ENCODE results near the gene PRDM16. TPM values are rescaled to one million over a fixed set of nuclear protein-coding genes. Genes with fewer than 3 reads are reported as not detected.

Gene PRDM16
- total RNA-seq, 1 experiment from 2014 or later, result 1.6 TPM

DNA sequence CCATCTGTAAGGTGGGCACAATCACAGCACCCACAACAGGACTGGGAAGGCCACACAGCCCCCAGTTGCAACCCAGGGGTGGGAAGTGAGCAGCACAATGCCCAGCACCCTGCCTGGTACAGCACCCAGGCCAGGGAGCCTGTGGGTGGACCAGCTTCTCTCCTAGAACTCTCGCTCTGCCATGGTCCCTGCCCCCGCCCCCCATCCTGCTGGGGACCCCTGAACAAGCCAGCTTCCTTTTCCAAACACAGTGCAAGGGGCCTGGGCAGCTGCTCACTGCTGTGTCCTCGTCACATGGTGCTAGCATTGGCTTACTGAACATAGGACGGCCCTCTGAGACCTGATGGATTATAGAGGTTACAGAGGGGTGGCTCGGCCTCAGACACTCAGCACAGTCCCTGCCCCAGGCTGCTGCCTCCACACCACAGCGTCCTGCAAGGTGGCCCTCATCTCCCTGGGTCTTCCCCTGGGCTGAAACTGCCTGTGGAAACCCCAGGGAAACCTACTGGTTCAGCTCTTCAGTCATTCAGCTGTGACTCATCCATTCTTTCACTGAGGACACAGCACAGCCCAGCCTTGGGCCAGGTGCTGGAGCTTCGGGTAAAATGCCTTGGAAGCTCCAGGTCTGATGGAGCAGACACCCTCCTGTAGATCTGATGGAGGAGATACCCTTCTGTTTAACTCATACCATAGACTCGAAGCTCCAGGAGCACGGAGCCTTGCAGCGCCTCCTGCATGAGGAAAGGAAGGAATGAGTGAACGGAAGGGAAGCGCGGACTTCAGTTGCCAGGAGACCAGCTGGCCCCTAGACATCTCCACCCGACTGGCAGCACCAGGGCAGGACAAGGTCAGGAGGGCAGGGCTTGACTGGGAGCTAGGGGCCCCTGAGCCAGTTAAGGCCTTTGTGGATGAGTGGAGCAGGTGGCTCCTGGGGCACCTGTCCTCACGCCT lies 8.1 kb upstream of the PRDM16 start:
- Mint-ChIP-seq H3K4me3 (no peak overlapping the region), H3K36me3 (no peaks in the 10 kb centered on the region), H3K27me3 (ENCODE audit: low read depth) (peaks cover 84% of the 10 kb centered on the region), H3K9me3 (0 out of 2 replicates have a peak, but pooled peaks cover 5% of the 10 kb centered on the region), H3K4me1 (peaks cover 7% of the 10 kb centered on the region; the same call in 1 of the 2 replicates), H3K27ac (no peak overlapping the region)
- DNase-seq (ENCODE audit: low spot score) (no peak), ATAC-seq (no peak)
- CTCF ChIA-PET, result interaction anchor here (1.1 to 2.8 kb wide), 7 partner anchors 12 to 364 kb away, joined by 3 to 12 read pairs (median 6); no protein-coding TSS in a partner anchor
- no peak for TF ChIP-seq GTF2I (CRISPR knock-in tag; conservative IDR thresholded peaks at IDR 0.05)
- TF ChIP-seq CREM (CRISPR knock-in tag; IDR thresholded peaks at IDR 0.05), result no peak
- TF ChIP-seq, protein P1, sequence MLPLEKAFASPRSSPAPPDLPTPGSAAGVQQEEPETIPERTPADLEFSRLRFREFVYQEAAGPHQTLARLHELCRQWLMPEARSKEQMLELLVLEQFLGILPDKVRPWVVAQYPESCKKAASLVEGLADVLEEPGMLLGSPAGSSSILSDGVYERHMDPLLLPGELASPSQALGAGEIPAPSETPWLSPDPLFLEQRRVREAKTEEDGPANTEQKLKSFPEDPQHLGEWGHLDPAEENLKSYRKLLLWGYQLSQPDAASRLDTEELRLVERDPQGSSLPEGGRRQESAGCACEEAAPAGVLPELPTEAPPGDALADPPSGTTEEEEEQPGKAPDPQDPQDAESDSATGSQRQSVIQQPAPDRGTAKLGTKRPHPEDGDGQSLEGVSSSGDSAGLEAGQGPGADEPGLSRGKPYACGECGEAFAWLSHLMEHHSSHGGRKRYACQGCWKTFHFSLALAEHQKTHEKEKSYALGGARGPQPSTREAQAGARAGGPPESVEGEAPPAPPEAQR (CRISPR knock-in tag; IDR thresholded peaks at IDR 0.05), result no peak
- TF ChIP-seq, protein P2, sequence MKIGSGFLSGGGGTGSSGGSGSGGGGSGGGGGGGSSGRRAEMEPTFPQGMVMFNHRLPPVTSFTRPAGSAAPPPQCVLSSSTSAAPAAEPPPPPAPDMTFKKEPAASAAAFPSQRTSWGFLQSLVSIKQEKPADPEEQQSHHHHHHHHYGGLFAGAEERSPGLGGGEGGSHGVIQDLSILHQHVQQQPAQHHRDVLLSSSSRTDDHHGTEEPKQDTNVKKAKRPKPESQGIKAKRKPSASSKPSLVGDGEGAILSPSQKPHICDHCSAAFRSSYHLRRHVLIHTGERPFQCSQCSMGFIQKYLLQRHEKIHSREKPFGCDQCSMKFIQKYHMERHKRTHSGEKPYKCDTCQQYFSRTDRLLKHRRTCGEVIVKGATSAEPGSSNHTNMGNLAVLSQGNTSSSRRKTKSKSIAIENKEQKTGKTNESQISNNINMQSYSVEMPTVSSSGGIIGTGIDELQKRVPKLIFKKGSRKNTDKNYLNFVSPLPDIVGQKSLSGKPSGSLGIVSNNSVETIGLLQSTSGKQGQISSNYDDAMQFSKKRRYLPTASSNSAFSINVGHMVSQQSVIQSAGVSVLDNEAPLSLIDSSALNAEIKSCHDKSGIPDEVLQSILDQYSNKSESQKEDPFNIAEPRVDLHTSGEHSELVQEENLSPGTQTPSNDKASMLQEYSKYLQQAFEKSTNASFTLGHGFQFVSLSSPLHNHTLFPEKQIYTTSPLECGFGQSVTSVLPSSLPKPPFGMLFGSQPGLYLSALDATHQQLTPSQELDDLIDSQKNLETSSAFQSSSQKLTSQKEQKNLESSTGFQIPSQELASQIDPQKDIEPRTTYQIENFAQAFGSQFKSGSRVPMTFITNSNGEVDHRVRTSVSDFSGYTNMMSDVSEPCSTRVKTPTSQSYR (CRISPR knock-in tag; IDR thresholded peaks at IDR 0.05), result no peak
- TF ChIP-seq, protein P3, sequence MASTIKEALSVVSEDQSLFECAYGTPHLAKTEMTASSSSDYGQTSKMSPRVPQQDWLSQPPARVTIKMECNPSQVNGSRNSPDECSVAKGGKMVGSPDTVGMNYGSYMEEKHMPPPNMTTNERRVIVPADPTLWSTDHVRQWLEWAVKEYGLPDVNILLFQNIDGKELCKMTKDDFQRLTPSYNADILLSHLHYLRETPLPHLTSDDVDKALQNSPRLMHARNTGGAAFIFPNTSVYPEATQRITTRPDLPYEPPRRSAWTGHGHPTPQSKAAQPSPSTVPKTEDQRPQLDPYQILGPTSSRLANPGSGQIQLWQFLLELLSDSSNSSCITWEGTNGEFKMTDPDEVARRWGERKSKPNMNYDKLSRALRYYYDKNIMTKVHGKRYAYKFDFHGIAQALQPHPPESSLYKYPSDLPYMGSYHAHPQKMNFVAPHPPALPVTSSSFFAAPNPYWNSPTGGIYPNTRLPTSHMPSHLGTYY (CRISPR knock-in tag; IDR thresholded peaks at IDR 0.05), result no peak
- TF ChIP-seq, protein P4, sequence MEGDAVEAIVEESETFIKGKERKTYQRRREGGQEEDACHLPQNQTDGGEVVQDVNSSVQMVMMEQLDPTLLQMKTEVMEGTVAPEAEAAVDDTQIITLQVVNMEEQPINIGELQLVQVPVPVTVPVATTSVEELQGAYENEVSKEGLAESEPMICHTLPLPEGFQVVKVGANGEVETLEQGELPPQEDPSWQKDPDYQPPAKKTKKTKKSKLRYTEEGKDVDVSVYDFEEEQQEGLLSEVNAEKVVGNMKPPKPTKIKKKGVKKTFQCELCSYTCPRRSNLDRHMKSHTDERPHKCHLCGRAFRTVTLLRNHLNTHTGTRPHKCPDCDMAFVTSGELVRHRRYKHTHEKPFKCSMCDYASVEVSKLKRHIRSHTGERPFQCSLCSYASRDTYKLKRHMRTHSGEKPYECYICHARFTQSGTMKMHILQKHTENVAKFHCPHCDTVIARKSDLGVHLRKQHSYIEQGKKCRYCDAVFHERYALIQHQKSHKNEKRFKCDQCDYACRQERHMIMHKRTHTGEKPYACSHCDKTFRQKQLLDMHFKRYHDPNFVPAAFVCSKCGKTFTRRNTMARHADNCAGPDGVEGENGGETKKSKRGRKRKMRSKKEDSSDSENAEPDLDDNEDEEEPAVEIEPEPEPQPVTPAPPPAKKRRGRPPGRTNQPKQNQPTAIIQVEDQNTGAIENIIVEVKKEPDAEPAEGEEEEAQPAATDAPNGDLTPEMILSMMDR (IDR thresholded peaks at IDR 0.05), result no peak
- TF ChIP-seq, protein P5, sequence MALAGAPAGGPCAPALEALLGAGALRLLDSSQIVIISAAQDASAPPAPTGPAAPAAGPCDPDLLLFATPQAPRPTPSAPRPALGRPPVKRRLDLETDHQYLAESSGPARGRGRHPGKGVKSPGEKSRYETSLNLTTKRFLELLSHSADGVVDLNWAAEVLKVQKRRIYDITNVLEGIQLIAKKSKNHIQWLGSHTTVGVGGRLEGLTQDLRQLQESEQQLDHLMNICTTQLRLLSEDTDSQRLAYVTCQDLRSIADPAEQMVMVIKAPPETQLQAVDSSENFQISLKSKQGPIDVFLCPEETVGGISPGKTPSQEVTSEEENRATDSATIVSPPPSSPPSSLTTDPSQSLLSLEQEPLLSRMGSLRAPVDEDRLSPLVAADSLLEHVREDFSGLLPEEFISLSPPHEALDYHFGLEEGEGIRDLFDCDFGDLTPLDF (CRISPR knock-in tag; IDR thresholded peaks at IDR 0.05), result no peak
- TF ChIP-seq, protein P6, sequence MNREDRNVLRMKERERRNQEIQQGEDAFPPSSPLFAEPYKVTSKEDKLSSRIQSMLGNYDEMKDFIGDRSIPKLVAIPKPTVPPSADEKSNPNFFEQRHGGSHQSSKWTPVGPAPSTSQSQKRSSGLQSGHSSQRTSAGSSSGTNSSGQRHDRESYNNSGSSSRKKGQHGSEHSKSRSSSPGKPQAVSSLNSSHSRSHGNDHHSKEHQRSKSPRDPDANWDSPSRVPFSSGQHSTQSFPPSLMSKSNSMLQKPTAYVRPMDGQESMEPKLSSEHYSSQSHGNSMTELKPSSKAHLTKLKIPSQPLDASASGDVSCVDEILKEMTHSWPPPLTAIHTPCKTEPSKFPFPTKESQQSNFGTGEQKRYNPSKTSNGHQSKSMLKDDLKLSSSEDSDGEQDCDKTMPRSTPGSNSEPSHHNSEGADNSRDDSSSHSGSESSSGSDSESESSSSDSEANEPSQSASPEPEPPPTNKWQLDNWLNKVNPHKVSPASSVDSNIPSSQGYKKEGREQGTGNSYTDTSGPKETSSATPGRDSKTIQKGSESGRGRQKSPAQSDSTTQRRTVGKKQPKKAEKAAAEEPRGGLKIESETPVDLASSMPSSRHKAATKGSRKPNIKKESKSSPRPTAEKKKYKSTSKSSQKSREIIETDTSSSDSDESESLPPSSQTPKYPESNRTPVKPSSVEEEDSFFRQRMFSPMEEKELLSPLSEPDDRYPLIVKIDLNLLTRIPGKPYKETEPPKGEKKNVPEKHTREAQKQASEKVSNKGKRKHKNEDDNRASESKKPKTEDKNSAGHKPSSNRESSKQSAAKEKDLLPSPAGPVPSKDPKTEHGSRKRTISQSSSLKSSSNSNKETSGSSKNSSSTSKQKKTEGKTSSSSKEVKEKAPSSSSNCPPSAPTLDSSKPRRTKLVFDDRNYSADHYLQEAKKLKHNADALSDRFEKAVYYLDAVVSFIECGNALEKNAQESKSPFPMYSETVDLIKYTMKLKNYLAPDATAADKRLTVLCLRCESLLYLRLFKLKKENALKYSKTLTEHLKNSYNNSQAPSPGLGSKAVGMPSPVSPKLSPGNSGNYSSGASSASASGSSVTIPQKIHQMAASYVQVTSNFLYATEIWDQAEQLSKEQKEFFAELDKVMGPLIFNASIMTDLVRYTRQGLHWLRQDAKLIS (CRISPR knock-in tag; IDR thresholded peaks at IDR 0.05; ENCODE audit: borderline replicate concordance), result no peak
- TF ChIP-seq GABPB1 (CRISPR knock-in tag; IDR thresholded peaks at IDR 0.05), result no peak
- TF ChIP-seq, protein P7, sequence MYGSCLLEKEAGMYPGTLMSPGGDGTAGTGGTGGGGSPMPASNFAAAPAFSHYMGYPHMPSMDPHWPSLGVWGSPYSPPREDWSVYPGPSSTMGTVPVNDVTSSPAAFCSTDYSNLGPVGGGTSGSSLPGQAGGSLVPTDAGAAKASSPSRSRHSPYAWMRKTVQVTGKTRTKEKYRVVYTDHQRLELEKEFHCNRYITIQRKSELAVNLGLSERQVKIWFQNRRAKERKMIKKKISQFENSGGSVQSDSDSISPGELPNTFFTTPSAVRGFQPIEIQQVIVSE (CRISPR knock-in tag; IDR thresholded peaks at IDR 0.05; ENCODE audit: borderline replicate concordance), result no peak
- no peak for TF ChIP-seq EMX1 (CRISPR knock-in tag; IDR thresholded peaks at IDR 0.05)
- no peak for TF ChIP-seq ZNF423 (CRISPR knock-in tag; IDR thresholded peaks at IDR 0.05)
- TF ChIP-seq NR1H2 (CRISPR knock-in tag; IDR thresholded peaks at IDR 0.05), result no peak
- POLR2A ChIA-PET, result no interaction called here
